Fibroblast of upper back skin (primary cell): ENCODE measurements around the gene SYT14.
A peak's percentile ranks its signal among the peaks of the same experiment; 100 is the strongest.
"Not testable (repeated sequence)": the region's sequence is repeated elsewhere in the genome, so short reads cannot be mapped to it uniquely, and the experiment has no call there.

ENCODE experiments used
- DNase-seq: peaks from one replicate; pipeline ENCODE4 v3.0.0-alpha.2; 2013

The SYT14 gene

GRCh38 chr1:210123924-210124589, 186.0 kb downstream of the SYT14 start:
- DNase-seq, result peak; percentile 85

DNA sequence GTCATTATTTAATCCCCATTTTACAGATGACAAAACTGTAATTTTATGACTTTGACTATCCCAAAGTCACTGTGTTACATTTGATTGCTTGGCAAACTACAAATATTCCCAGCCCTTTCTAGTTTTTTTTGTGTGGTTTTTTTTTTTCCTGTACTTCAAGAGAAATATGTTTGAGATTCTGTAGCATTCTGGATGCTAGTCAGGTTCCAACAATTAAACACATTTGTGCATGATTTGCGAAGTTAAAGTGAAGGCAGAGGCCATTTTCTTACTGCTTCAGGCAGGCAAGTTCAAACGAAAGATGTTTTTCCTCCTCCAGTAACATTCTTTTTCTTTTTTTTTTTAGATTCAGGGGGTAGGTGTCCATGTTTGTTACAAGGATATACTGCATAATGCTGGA, 186.7 kb downstream of the SYT14 start:
- peak; percentile 43 for DNase-seq

DNA sequence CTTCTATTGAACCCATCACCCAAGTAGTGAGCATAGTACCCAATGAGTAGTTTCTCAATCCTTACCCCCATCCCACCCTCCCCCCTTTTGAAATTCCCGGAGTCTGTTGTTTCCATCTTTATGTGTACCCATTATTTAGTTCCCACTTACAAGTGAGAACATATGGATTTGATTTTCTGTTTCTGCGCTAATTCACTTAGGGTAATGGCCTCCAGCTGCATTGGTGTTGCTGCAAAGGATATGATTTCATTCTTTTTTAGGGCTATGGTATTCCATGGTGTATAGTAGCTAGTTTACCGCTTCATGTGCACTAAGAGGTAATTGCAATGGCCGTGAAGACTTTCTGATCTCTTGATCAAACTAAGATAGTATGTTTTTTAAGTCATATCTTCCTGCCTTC, 187.1 kb downstream of the SYT14 start:
- DNase-seq, result peak; percentile 67

DNA sequence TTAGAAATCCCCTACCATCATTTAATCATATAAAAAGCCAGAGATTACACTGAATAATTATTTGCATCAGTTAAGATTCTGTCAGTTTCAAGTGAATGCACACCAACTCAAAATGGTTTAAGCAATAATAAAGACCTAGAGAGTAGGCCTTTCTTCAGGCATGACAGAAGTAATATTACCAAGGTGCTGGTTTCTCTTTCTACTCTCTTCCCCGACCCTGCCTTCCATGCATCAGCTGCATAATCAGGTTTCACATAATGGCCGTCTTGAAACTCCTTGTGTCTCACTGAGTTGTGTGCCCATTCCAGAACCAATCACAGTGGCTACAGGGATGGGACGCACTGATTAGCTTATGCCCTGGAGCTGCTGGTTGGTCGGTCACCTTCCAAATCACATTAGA, 191.1 kb downstream of the SYT14 start:
- no peak for DNase-seq

GRCh38 chr1:210129759-210130158, 191.7 kb downstream of the SYT14 start:
- DNase-seq, result no peak

DNA sequence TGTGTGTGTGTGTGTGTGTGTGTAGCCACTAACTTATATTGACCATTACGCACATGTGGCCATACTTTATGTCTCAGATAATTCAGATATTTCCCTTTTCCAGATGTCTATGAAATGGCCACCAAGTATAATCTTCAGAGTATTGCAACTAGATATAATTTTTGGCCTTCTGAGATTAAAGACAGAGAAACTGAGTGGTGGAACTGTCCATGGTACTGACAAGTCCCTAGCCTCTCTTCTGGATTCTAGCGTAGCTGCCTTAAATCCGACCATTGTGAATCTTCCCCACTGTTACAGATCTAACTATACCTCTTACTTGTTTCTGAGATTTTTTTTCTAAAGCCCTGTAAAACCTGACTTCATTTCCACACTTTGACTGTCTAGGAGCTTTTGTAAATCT, 194.6 kb downstream of the SYT14 start:
- DNase-seq, result peak; percentile 51

DNA sequence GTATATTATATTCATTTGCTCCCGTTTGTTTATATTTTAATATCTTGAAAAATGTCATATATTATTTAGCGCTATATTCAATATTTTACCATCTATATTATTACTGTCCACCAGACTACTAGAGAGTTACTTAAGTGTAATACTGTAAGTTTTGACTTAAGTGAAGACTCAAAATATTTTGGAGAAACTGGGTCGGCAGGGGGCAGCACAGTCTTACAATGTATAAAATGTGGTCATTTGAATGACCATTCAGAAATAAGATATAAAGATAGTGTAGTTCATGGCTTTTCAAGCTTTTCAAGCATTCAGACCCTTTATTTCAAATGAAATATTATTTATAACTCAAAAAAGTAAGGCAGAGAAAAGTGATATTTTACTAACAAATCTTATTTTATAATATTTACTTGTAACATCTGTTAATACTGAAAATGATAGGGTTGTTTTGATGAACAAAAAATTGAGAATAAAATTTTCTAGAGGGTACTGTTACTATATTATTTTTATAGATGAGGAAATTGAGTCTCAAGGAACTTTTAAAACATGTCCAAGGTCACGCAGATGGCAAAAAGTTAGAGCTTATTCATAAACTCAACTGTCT, 205.5 kb downstream of the SYT14 start:
- peak; percentile 69 for DNase-seq

- DNase-seq, result no peak
Observed at GRCh38 chr1:210144736-210145135, 206.7 kb downstream of the SYT14 start.

DNA sequence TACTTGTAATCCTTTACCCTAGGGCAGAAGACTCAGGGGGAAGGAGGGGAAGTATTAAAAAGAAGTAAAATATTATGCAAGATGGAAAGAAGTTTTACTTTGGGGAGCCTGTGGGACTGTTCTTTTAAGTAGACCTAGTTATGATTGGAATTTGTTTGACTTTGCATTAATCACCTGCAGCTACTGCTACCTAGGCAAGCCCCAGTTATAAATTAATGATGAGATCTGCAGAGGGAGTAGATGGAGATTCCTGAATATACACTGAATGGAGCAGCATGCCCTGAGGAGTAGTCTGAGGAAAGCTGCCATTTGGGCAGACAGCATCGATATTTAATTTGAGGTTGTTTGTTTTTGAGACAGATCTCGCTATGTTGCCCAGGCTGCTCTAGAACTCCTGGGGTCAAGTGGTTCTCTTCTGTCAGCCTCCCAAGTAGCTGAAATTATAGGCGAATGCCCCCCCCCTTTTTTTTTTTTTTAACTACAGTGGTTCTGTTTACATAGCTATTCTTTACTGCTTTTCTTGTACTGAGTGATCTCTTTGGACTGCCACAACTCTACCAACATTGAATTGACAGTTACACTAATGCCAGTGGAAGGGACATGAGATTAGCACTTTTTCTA, 213.1 kb downstream of the SYT14 start:
- DNase-seq, result no peak

DNA sequence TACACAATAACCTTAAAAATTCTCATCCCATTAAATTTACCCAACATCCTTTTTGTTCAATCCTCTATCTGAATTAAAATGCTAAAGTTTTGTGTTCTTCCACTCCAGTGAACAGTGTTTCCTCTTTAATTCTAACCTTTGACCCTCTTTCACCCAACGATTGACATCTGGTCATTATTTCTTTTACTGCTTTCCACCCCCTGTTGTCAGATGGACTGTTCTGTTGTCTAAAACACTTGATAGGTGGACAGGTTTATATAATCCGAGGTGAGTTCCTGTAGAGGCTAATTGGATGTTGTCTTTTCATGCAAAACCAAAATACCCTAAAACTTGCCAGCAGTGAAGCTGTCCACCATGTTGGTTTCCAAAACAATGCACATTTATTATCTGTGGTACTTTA, 221.2 kb downstream of the SYT14 start:
- DNase-seq, result no peak

DNA sequence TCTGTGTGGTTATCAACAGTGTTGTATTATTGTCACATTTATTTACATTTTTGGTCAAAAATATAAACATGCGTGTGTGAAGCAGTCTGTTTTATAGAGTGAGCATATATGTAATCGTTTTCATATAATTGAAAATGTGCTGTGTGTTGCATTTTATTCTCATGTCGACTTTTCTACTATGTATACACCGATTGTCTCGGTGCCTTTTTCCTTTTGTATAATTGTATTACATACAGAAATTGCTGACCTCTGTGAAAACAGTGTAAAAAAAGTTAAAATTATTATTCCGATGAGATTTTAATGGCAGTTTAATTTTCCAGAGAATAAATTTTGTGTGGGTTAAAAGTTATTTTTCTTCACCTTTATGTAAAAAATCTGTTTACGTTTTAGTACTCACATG, 232.2 kb downstream of the SYT14 start:
- DNase-seq, result no peak

DNA sequence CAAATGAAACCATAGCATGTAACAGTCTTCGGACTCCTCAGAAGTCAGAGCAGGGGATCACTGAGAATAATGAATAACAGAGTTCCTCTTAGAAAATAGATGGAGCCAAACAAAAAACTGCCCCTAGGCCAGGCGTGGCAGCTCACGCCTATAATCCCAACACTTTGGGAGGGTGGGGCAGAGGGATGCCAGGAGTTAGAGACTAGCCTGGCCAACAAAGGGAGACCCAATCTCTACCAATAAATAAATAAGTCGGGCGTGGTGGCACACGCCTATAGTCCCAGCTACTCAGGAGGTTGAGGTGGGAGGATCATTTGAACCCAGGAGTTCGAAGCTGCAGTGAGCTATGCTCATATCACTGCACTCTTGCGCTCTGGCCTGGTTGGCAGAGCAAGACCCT, 236.1 kb downstream of the SYT14 start:
- DNase-seq, result no peak

GRCh38 chr1:210185063-210185462, 247.0 kb downstream of the SYT14 start:
- DNase-seq, result no peak

DNA sequence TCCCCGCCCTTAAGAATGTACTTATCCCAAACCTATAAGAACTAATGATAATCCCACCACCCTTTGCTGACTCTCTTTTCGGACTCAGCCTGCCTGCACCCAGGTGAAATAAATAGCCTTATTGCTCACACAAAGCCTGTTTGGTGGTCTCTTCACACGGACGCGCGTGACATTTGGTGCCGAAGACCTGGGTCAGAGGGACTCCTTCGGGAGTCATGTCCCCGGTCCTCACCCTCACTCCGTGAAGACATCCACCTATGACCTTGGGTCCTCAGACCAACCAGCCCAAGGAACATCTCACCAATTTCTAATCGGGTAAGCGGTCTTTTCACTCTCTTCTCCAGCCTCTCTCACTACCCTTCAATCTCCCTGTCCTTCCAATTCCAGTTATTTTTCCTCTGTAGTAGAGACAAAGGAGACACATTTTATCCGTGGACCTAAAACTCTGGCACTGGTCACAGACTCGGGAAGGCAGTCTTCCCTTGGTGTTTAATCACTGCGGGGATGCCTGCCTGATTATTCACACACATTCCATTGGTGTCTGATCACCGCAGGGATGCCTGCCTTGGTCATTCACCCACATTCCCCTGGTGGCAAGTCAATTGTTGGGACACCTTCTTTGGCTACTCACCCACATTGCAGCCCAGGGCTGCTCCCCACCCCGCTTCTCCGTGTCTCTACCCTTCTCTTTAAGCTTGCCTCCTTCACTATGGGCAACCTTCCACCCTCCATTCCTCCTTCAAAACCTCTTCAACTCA, 250.0 kb downstream of the SYT14 start:
- DNase-seq, result peak; percentile 78

DNA sequence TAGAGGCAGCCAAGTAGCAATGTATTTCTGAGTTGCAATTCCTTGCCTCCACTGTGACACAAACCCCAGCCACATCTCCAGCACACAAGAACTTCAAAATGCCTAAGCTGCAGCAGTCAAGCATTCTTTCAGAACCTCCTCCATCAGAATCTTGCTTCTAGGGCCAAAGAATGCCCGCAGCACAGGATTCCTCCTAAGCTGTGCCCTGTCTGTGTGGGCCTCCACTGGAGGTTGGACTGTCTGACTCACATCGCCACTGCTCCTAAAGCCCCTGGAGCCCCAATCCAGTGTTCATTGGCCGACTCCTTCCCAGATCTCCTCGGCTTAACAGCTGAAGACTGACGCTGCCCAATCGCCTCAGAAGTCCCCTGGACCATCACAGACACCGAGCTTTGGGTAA, 251.4 kb downstream of the SYT14 start:
- no peak for DNase-seq

DNA sequence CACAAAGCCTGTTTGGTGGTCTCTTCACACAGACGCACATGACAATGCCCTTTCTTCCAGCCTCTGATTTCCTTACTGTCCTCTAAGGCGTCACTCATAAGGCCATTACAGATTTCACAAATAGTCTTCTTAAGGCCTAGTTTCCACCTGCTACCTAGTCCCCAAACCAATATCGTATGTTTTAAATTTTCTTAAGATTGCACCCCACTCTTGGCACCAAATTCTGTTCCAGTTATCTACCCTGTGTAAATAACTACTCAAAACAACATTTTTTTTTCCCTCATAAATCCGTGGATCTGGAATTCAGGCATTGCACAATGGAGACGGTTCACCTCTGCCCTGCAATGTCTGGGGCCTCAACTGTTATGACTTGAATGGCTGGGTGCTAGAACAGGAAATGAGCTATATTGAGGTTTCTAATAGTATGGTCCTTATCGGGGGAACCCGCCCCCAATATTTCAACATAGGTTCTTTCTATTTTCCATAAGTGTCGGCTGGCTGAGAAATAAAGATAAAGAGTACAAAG, 257.7 kb downstream of the SYT14 start:
- DNase-seq, result no peak

- DNase-seq, result not testable (repeated sequence)
Observed at GRCh38 chr1:210196266-210196665, 258.2 kb downstream of the SYT14 start.

DNA sequence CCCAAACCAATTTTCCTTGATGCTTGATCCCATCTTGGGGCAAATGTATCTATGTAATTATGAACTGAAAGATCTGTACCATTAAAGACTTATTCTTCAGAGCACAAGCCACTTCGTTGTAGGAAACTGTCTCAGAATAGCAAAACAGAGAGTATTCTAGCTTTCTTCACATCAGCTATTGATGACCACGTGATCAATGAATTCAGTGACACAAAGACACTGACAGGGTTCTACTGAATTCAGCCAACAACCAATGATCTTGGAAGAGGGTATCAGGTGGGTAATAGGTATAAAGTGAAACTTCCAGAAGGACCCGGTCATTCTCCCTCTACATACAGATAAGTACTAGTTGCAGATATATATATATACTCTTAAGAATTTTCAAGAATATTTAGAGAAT, 260.8 kb downstream of the SYT14 start:
- DNase-seq, result no peak

DNA sequence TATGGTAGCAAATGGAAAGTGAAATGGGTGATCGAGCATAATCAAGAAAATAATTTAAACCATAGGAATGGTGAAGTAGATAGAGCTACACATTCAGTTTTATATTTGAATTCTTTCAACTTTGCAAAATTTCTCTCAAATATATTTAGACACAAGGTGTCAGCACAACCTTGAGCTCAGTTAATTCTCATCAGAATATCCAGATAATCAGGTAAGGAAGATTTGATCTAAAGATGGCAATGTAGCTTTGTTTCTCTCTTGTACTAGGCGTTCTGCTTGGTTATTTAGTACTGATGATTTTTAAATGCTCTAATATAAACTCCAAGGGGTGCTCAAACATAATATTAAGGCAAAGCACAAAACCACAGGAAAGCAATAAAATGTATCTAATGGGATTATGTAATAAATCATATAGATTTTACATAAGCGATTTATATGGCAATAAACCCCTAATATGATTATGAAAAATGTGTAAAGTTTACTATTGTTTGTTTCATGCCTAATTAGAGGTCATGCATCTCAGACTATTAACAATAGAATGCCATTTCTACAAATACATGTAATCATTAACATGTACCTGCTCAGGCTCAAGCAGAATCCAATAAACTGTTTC, 262.2 kb downstream of the SYT14 start:
- no peak for DNase-seq

- DNase-seq, result peak; percentile 52
Observed at GRCh38 chr1:210201681-210202080, 263.7 kb downstream of the SYT14 start.

DNA sequence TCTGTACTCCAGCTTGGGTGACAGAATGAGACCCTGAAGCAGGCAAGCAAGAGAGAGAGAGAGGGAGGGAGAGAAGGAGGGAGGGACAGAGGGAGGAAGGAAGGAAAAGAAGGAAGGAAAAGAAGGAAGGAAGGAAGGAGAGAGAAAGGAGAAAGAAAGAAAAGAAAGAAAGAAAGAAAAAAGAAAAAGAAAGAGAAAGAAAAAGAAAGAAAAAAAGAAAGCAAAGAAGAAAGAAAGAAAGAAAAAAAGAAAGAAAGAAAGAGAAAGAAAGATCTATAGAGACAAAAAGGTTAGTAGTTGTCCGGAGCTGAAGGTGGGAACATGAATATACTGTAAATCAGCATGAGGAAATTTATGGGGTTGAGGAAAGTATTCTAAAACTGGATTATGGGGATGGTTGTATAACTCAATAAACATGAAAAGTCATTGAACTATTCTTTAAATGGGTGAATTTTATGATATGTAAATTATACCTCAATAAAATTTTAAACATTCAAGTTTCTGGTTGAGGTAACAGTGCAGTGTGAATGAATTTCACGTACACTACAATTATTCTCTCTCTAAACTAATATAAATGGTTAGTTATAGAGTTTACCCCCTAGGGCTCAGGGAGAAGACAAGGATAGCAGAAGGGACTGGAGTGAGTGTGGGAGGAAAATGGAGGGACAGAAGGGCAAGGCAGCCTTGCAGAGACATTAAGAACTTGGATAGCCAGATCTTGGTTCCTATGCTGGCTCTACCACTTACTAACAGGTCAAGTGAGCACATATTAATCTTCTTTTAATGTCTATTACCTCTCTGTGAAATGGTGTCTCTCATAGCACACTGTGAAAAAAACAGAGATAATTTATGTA, 269.8 kb downstream of the SYT14 start:
- DNase-seq, result no peak

DNA sequence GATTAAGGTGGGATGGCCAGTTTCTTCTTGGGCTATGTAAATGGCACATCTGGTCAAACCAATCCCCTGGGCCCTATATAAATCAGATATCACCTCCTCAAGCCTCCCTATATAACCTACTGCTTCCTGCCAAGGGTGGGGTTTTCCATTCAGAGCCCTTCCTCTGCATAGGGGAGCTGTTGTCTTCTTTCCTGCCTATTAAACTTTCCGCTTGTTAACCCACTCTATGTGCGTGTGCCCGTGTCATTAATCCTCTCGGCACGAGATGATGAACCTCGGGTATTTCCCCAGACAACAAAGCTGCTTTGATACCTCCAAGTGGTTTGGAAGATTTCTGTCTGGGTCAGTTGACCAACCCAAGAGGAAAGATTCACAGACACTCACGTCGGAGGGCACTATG, 275.3 kb downstream of the SYT14 start:
- no peak for DNase-seq
